HL-60/S4 (cell line): ENCODE results near the gene RFX8.

ENCODE experiments used
- in situ Hi-C: fragments of 300-500 bp; cut with MboI; formaldehyde crosslinking; loops from 2 replicates; pipeline ENCODE4 v1.14.3; 2022; ENCODE audit warnings: low sequenced_read_pairs

Gene RFX8

DNA sequence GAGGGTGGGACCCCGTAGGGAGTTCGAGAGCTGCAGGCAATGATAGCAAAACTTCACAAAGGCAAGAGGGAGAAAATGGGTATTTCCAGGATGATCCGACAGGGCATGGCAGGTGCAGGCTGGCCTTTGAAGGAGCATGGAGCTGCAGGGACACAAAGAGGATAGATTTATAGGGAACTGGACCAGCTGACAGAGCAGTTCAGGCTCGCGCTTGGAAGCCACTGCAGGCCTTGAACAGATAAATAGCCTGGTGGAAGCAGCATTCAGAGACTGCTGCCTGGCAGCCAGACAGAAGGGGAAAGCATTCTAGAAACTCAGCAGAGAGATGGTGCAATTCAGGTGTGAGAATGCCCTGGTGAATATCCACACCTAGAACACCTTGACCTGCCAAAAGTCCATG, 58.3 kb downstream of the RFX8 start:
- in situ Hi-C loops, result loop anchor here (25.0 kb wide), 2 partner anchors 421 to 571 kb away; partner anchors contain the start of gene IL1R2

GRCh38 chr2:101415884-101416283, 59.0 kb downstream of the RFX8 start:
- in situ Hi-C loops, result loop anchor here (25.0 kb wide), 2 partner anchors 421 to 571 kb away; partner anchors contain the start of gene IL1R2

- in situ Hi-C loops, result loop anchor here (25.0 kb wide), 2 partner anchors 422 to 572 kb away; partner anchors contain the start of gene IL1R2
These were observed 59.7 kb downstream of the RFX8 start for GRCh38 chr2:101415220-101415619.

DNA sequence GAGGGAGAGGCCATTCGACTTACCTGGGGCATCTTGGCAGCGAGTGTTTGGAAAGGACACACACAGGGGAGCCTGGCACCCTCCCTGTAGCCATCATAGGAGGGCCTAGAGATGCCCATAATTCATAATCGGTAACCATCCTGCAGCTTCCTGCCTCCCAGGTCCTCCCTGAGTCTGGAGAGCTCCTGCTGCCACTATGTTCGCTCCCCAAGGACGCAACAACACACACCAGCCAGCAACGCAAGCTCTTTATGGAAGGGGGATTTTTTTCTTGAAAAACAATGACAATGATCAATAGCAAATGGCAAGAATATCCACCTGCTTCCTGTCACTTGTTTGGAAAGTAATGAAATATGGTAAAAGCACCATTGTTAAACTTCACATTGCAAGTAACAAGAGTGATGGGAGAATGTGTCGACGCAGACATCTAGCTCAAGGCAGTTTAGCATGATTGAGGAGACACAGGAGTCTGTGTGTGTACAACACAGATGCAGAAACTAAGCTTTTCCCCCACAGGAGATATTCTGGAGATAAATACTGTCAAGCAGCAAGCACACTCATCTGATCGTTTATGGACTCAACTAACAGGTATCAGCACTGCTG, 62.7 kb downstream of the RFX8 start:
- in situ Hi-C loops, result loop anchor here (25.0 kb wide), 2 partner anchors 425 to 575 kb away; partner anchors contain the start of gene IL1R2

DNA sequence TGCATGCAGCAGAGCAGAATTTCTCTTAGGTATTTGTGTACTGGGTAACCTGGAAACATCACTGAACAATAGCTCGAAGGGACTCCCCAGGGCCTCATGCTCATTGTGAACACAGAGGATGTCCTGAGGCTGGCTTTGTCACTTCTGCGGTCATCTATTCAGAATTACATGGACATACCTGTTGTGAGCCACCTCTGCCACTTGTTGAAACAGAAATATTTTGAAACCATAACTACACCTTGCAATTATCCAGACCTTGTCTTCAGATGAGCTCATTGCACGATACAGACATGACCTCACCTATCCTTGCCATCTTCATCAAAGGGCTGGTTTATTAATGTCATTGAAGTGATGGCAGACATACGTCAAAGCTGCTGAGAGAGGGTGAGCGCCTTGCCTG, 64.2 kb downstream of the RFX8 start:
- in situ Hi-C loops, result loop anchor here (25.0 kb wide), 2 partner anchors 427 to 577 kb away; partner anchors contain the start of gene IL1R2

DNA sequence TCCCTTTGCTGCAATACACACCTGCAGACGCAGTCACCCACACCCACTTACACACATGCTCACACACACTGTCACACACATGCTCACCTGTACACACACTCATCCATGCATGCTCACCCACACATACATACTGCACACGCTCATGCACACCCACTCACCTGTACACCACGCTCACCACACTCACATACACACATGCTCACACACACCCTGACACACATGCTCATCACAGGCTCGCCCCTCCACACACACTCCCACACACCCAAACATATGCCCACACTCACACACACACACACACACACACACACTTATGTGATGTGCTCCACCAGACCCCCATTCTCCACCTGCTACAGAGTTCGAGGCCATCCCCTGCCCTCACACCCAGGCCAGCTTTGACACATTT, 64.8 kb downstream of the RFX8 start:
- in situ Hi-C loops, result loop anchor here (25.0 kb wide), 2 partner anchors 427 to 577 kb away; partner anchors contain the start of gene IL1R2

DNA sequence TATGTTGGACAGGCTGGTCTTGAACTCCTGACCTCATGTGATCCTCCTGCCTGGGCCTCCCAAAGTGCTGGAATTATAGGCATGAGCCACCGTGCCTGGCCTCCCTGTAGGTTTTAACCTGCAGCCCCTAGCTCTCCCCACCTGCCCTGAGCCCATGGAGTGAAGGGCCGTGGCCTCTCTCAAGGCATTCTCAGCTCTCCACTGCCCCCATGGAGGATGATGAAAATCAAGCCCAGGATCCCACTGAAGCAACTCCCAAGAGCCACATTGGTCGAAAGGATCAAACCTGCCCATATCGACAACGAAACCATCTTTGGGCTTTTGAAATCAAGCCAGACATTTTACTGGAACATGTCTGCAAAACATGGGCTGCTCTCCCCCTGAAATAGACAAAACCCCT, 65.2 kb downstream of the RFX8 start:
- in situ Hi-C loops, result loop anchor here (25.0 kb wide), 2 partner anchors 428 to 578 kb away; partner anchors contain the start of gene IL1R2

- in situ Hi-C loops, result loop anchor here (25.0 kb wide), 2 partner anchors 428 to 578 kb away; partner anchors contain the start of gene IL1R2
These were observed 66.0 kb downstream of the RFX8 start for GRCh38 chr2:101408925-101409324.

DNA sequence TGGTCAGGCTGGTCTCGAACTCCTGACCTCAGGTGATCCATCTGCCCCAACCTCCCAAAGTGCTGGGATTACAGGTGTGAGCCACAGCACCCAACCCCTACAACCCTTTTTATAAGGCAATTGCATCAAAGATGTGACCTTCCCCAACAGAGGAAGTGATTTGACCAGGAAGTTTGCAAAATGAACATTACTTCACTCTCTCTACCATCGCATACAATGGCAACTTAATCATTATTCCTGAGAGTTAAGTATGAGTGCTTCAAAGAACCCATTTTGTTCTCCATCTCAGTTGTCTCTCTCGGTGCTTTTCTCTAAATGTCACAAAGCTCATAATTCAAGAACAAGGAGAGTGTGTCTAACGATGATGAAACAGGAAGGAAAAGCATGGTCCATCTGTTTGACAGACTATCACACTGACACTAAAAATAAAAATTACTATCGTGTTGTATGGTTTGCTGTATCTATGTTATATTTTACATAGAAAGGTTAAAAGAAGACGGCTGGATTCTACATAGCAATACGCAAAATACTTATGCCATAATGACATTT, 69.5 kb downstream of the RFX8 start:
- in situ Hi-C loops, result loop anchor here (25.0 kb wide), 2 partner anchors 432 to 582 kb away; partner anchors contain the start of gene IL1R2

DNA sequence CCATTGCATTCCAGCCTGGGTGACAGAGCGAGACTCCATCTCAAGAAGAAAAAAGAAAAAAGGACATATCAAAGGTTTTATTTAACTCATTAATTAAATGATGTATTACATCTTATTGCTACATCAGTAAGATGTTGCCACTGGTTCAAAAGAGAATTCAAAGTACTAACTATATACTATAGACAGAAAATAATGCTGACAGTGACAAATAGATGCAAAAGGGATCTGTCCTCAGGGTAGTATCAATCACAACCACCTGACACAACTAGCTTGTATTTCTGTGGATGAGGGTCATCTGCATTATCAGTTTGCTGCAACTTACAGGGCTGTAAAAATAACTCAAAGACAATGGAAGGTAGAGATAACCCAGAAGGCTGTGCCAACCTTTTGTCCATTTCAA, 71.2 kb downstream of the RFX8 start:
- in situ Hi-C loops, result loop anchor here (25.0 kb wide), 2 partner anchors 434 to 584 kb away; partner anchors contain the start of gene IL1R2

DNA sequence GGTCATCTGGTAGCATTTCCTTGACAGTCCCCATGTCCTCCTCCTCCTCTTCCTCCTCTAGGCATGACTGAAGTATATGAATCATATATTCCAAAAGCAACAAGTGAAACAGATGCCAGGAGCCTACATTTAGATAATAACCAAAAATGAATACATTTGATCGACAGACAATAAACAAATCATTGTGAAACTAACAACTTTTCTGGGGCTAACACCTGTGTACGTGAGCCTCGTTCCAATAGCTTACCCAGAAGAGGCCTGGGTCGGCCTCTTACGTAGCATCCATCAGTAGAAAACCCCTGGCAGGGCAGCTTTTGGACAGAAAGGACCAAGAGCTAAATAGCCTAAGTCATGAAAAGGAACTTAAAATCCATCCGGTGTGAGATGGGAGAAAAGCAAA, 72.3 kb downstream of the RFX8 start:
- in situ Hi-C loops, result loop anchor here (25.0 kb wide), 2 partner anchors 435 to 585 kb away; partner anchors contain the start of gene IL1R2

GRCh38 chr2:101401906-101402305, 73.0 kb downstream of the RFX8 start:
- in situ Hi-C loops, result loop anchor here (25.0 kb wide), 2 partner anchors 435 to 585 kb away; partner anchors contain the start of gene IL1R2

DNA sequence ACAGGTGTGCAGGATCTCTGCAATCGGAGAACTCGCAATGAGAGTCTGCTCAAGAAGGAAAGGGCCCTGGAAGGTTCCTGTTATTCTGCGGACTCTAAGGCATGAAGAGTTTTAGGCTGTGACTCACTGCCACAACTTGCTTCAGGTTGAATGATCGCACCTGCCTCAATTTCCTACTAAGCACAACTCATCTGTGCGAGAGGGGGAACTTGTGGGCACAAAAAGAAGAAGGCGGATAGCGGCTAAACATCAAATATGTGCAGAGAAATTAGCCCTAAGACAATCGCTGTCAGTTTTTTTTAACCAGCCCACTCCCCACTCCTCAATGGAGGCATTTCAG, 73.6 kb downstream of the RFX8 start:
- in situ Hi-C loops, result loop anchor here (25.0 kb wide), 2 partner anchors 436 to 586 kb away; partner anchors contain the start of gene IL1R2

DNA sequence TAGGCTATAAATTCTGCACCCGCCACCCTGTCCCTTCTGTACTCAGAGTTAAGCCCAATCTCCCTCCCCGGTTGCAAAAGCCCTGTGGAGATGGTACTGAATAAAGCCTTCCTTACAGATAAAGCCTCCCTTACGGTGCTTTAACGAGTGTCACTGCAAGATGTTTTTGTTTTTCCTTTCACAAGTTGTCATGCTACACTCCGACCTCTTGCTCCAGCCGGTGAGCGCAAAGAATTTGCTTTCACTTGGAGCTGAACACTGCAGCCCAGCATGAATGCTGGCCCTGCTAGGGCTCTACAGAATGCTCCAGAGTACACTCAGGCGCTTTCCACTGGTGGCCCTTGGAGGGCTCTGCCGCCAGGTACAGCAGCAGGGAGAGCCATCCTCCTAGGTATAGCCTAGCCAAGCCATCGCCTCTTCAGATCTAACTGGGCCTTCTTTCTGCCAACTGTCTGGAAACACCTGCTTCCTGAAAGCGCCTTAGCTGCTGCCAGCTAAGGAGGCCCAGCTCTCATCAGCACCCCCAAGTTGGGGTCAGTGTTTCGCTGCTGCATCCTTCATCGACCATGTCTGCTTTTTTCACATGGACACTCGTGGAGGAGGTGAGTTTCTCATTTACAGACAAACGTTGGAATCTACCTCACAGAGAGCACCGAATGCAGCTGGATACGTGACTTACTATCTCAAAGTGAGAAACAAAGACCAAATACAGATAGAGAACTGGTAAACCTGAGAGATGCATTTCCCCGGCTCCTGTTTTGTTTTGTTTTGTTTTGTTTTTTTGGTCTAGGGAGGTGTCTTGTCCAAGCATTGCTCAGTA, 74.2 kb downstream of the RFX8 start:
- in situ Hi-C loops, result loop anchor here (25.0 kb wide), 2 partner anchors 437 to 587 kb away; partner anchors contain the start of gene IL1R2

GRCh38 chr2:101400048-101400447, 74.9 kb downstream of the RFX8 start:
- in situ Hi-C loops, result loop anchor here (25.0 kb wide), 2 partner anchors 437 to 587 kb away; partner anchors contain the start of gene IL1R2

- in situ Hi-C loops, result loop anchor here (25.0 kb wide), 1 partner anchor 387 kb away; the partner anchor contains the start of gene RPL31
These were observed 75.7 kb downstream of the RFX8 start for GRCh38 chr2:101399021-101399799.

GRCh38 chr2:101398116-101398821, 76.6 kb downstream of the RFX8 start:
- in situ Hi-C loops, result loop anchor here (25.0 kb wide), 1 partner anchor 386 kb away; the partner anchor contains the start of gene RPL31

DNA sequence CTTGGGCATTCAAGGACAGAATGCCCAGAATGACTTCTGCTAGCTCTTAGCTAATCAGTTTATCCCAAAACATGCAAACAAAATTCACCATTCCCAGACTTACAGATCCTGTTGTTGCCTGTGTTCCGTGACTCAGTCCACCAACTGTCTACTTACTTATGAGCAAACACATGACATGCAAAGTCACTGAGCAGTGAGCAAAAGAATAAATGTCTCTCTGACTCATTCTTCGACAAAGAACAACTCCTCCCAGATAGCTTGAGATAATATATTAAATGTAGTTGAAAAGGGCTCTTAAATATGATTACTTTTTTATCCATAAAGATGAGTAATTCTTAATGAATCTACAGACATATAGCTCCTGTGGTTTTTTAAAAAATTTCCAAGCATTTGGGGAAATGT, 78.6 kb downstream of the RFX8 start:
- in situ Hi-C loops, result loop anchor here (25.0 kb wide), 1 partner anchor 384 kb away; the partner anchor contains the start of gene RPL31
